GM12878 (cell line): ENCODE measurements around the gene STK11. TPM values are rescaled to one million over a fixed set of nuclear protein-coding genes. Genes with fewer than 3 reads are reported as not detected.

Experiments
- ATAC-seq: fragments of 200-7000 bp; cut with Tn5 transposase; 3 replicates; pipeline ENCODE4 v1.9.1; 2020; ENCODE audit warnings: mild to moderate bottlenecking, moderate library complexity
- BruUV-seq: library from RNA; stranded (reverse); fragments of 400-500 nt; replicated peaks from 2 replicates; lab custom pipeline; 2021; lab: Mats Ljungman, UMichigan
- CTCF ChIA-PET: fragments of 300-600 bp; sonication (Branson Sonifier 250); formaldehyde crosslinking; extraction: SDS; loops from one replicate; lab custom pipeline; 2021; ENCODE audit warnings: inconsistent platforms; lab: Yijun Ruan, JAX
- POLR2A ChIA-PET: fragments of 350-600 bp; formaldehyde crosslinking; extraction: SDS; loops from one replicate; lab custom pipeline; 2021; ENCODE audit warnings: inconsistent platforms; lab: Charles Lee
- RAD21 ChIA-PET: fragments of 300-600 bp; sonication (Branson Sonifier 250); formaldehyde crosslinking; loops from one replicate; lab custom pipeline; 2023; ENCODE audit warnings: antibody characterized with exemption; ENCODE audit not compliant: unreplicated experiment; lab: Charles Lee
- SMC1A ChIA-PET: fragments of 300-600 bp; sonication (Branson Sonifier 250); formaldehyde crosslinking; loops from one replicate; lab custom pipeline; 2023; ENCODE audit not compliant: unreplicated experiment, uncharacterized antibody; lab: Charles Lee
- DNase-seq: peaks from one replicate; pipeline ENCODE4 v3.0.0-alpha.2; 2011; ENCODE audit warnings: low read depth, low spot score
- FAIRE-seq: peaks from 3 replicates; lab custom pipeline; 2011; peaks lifted over from hg19 to GRCh38; lab: Jason Lieb, UNC
- H2AFZ ChIP-seq: 2 replicates; pipeline ENCODE4 v1.6.0; 2011; ENCODE audit warnings: low read depth, low read length, control low read depth; ENCODE audit not compliant: control insufficient read depth
- H3K27ac ChIP-seq: 2 replicates; pipeline ENCODE4 v1.5.1; 2011; ENCODE audit warnings: control low read depth; ENCODE audit not compliant: control insufficient read depth, insufficient read depth
- H3K27me3 ChIP-seq, 2 experiments: replicated peaks in 1 of 2; 2 replicates each; pipeline versions ENCODE4 v1.6.0 to v1.6.1; 2011; ENCODE audit warnings: low read length in 1 of 2; ENCODE audit not compliant: control insufficient read depth in 2 of 2, insufficient read depth in 2 of 2
- H3K36me3 ChIP-seq, 2 experiments: 2 replicates each; pipeline ENCODE4 v1.5.1; 2011; ENCODE audit warnings: low read length in 1 of 2; ENCODE audit not compliant: control insufficient read depth in 2 of 2, insufficient read depth in 2 of 2
- H3K4me1 ChIP-seq: 2 replicates; pipeline ENCODE4 v1.6.1; 2011; ENCODE audit warnings: mild to moderate bottlenecking, low read length, moderate library complexity, mixed read lengths; ENCODE audit not compliant: control insufficient read depth, insufficient read depth
- H3K4me2 ChIP-seq: 2 replicates; pipeline ENCODE4 v1.6.0; 2011; ENCODE audit warnings: control low read depth; ENCODE audit not compliant: control insufficient read depth, insufficient read depth
- H3K4me3 ChIP-seq: fragments of 200-600 bp; sonication (generic); 2 replicates; pipeline ENCODE4 v1.5.1; 2016
- H3K79me2 ChIP-seq: 2 replicates; pipeline ENCODE4 v1.6.0; 2011; ENCODE audit warnings: low read length; ENCODE audit not compliant: control insufficient read depth, insufficient read depth
- H3K9ac ChIP-seq: 2 replicates; pipeline ENCODE4 v1.8.0; 2011; ENCODE audit warnings: low read length, control low read depth, mixed read lengths; ENCODE audit not compliant: control insufficient read depth, insufficient read depth
- H3K9me3 ChIP-seq: replicated peaks from 3 replicates; pipeline ENCODE4 v1.5.1; 2011; ENCODE audit warnings: mild to moderate bottlenecking, low read length; ENCODE audit not compliant: control insufficient read depth, insufficient read depth
- H4K20me1 ChIP-seq: 2 replicates; pipeline ENCODE4 v1.6.0; 2011; ENCODE audit not compliant: control insufficient read depth, insufficient read depth
- BACH1 ChIP-seq: fragments of 450-650 bp; IDR thresholded peaks from 2 replicates; pipeline ENCODE4 v1.6.1; 2017; ENCODE audit warnings: mild to moderate bottlenecking, borderline replicate concordance
- CHD1 ChIP-seq: IDR thresholded peaks from 2 replicates; pipeline ENCODE4 v1.6.1; 2012; ENCODE audit warnings: low read depth, low read length, improper control_type of control experiment
- LARP7 ChIP-seq: fragments of 450-650 bp; IDR thresholded peaks from 2 replicates; pipeline ENCODE4 v1.6.1; 2017; ENCODE audit warnings: mild to moderate bottlenecking
- MLLT1 ChIP-seq: fragments of 450-650 bp; IDR thresholded peaks from 2 replicates; pipeline ENCODE4 v1.6.1; 2016; ENCODE audit warnings: mild to moderate bottlenecking
- MTA3 ChIP-seq: IDR thresholded peaks from 2 replicates; pipeline ENCODE4 v1.6.1; 2012; ENCODE audit warnings: low read length, inconsistent platforms, borderline replicate concordance
- MXI1 ChIP-seq: fragments of 150-350 bp; IDR thresholded peaks from 2 replicates; pipeline ENCODE4 v1.6.1; 2011; ENCODE audit warnings: low read depth, mild to moderate bottlenecking, inconsistent platforms, low read length, improper control_type of control experiment
- NR2F1 ChIP-seq: fragments of 450-650 bp; conservative IDR thresholded peaks from 2 replicates; pipeline ENCODE4 v1.6.1; 2017; ENCODE audit warnings: mild to moderate bottlenecking
- POU2F2 ChIP-seq: IDR thresholded peaks from 3 replicates; pipeline ENCODE4 v1.6.1; 2011; ENCODE audit warnings: low read depth, mild to moderate bottlenecking, low read length, borderline replicate concordance
- REST ChIP-seq: IDR thresholded peaks from 2 replicates; pipeline ENCODE4 v1.6.1; 2012; ENCODE audit warnings: mild to moderate bottlenecking, low read depth, low read length
- SUZ12 ChIP-seq: fragments of 200-600 bp; sonication (generic); IDR thresholded peaks from one replicate; pipeline ENCODE4 v1.6.1; 2018; ENCODE audit warnings: antibody characterized with exemption, mild to moderate bottlenecking; ENCODE audit not compliant: unreplicated experiment
- TARDBP ChIP-seq: IDR thresholded peaks from 2 replicates; pipeline ENCODE4 v1.6.1; 2016; ENCODE audit warnings: borderline replicate concordance
- TCF3 ChIP-seq: IDR thresholded peaks from 2 replicates; pipeline ENCODE4 v1.6.1; 2012; ENCODE audit warnings: low read depth, mild to moderate bottlenecking, low read length, borderline replicate concordance; ENCODE audit not compliant: insufficient read depth
- WGBS: methylation state at CpG from one replicate; pipeline ENCODE4 v1.1.6; 2016; ENCODE audit warnings: low lambda C conversion rate; ENCODE audit not compliant: insufficient replicate concordance, insufficient coverage; ENCODE audit errors: missing lambda C conversion rate; 5-methylcytosine and 5-hydroxymethylcytosine counted together
- in situ Hi-C: fragments of 300-500 bp; cut with MboI; formaldehyde crosslinking; loops from 9 replicates; pipeline ENCODE4 v1.14.3; 2018; ENCODE audit warnings: mixed read lengths
- intact Hi-C: fragments of 100-400 bp; cut with micrococcal nuclease; formaldehyde crosslinking; loops from one replicate; pipeline ENCODE4 v1.14.2; 2022; ENCODE audit not compliant: unreplicated experiment
- polyA plus RNA-seq, 11 experiments: library from polyadenylated mRNA; depleted of rRNA in 4 of 11; unstranded in 6 of 11; stranded (reverse) in 5 of 11; fragments of >200 nt; fragmentation: Nextera tagmentation in 4 of 11; fragmentation: Illumina TruSeq in 1 of 11; extraction: Ambion mirVana in 4 of 11; extraction: Trizol in 1 of 11; gene quantifications; 1 replicate in 1 of 11; 2 replicates in 10 of 11; pipeline versions ENCODE4 v1.2.1 to v1.2.3, GENCODE V29; 2011 to 2016; ENCODE audit warnings: inconsistent platforms in 2 of 11, missing spikeins in 2 of 11, low read depth in 1 of 11
- total RNA-seq, 4 experiments: library from RNA; depleted of rRNA in 3 of 4; stranded (reverse); fragments of >200 nt in 3 of 4; fragmentation: Illumina TruSeq in 1 of 4; extraction: Trizol in 1 of 4; gene quantifications; 2 replicates each; pipeline versions ENCODE4 v1.2.1 to v1.2.3, GENCODE V29; 2013 to 2021
- TF ChIP-seq, protein P1 (sequence below): fragments of 450-650 bp; IDR thresholded peaks from 2 replicates; pipeline ENCODE4 v1.6.1; 2016; ENCODE audit warnings: mild to moderate bottlenecking, moderate library complexity, borderline replicate concordance

Gene STK11
- total and polyA plus RNA-seq, 10 of the 15 experiments (the other 5 are each of a cell fraction or from before 2014, with no cell fraction given): 0.33 to 71.0 (median 23.8) TPM

DNA sequence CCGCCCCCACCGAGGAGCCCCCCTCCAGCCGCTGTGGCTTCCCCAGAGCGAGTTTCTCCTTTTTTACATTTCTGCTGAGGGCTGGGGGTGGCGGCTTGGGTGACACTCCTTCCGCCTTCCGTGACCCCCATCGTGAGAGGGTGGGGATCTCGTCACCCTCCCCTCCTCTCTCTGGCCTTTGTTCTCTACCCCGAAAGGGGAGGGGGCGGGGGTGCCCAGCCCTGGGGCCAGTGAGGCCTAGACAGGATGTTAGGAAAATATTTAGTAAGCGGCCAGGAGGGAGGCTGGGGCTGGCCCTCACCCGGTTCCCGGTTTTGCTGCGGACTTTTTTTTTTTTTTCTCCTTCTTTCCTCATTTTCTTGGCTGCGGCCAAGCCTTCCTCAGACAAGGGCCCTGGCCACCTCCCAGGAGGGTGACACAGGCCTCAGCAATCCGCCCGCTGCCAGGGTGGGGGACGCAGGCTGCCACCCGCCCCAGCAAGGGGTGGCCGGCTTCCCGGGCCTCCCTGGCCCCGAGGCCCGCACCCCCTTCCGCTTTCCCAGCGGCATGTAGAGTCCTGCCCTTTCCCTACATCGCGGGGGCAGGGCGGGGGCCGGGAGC is 46.7 kb downstream of the STK11 start:
- no TSS peak for BruUV-seq
- H3K4me1 ChIP-seq: peaks cover 10% of the 10 kb centered on the region
- H3K27me3 ChIP-seq: no peaks in the 10 kb centered on the region
- ChIA-PET POLR2A (interaction anchor here (1.0 to 2.9 kb wide), 8 partner anchors 8 to 19 kb away, joined by 3 to 29 read pairs (median 10); partner anchors contain the start of gene CIRBP), RAD21 (interaction anchor here (1.2 to 2.9 kb wide), 4 partner anchors 8 to 17 kb away, joined by 4 to 47 read pairs (median 11); partner anchors contain the start of gene CIRBP), SMC1A (interaction anchor here (1.2 to 1.9 kb wide), 3 partner anchors 8 to 14 kb away, joined by 4 to 14 read pairs (median 6); no protein-coding TSS in a partner anchor), CTCF (interaction anchor here (1.1 to 2.3 kb wide), 5 partner anchors 8 to 16 kb away, joined by 3 to 26 read pairs (median 11); partner anchors contain the start of gene CIRBP)
- DNase-seq: no peak
- in situ Hi-C loops: no loop called here
- WGBS: under 1% methylated on average over 20 of the region's 30 CpGs
- no peak overlapping the region for H2AFZ ChIP-seq
- FAIRE-seq: no peak
- peaks cover 55% of the 10 kb centered on the region for H3K79me2 ChIP-seq
- H3K9ac ChIP-seq: peak overlapping the region; percentile 86
- H3K4me2 ChIP-seq: peak overlapping the region; percentile 53
- intact Hi-C loops: no loop called here
- H3K9me3 ChIP-seq: no peaks in the 10 kb centered on the region
- ATAC-seq: peak; percentile 15
- H3K36me3 ChIP-seq: peaks cover 14 to 29% of the 10 kb centered on the region in 2 experiments; a peak in 3 of 4 replicates
- peak overlapping the region; percentile 72 for H3K27ac ChIP-seq
- peak overlapping the region; percentile 91 for H3K4me3 ChIP-seq
- no peaks in the 10 kb centered on the region for H4K20me1 ChIP-seq
- TF ChIP-seq, protein P1, sequence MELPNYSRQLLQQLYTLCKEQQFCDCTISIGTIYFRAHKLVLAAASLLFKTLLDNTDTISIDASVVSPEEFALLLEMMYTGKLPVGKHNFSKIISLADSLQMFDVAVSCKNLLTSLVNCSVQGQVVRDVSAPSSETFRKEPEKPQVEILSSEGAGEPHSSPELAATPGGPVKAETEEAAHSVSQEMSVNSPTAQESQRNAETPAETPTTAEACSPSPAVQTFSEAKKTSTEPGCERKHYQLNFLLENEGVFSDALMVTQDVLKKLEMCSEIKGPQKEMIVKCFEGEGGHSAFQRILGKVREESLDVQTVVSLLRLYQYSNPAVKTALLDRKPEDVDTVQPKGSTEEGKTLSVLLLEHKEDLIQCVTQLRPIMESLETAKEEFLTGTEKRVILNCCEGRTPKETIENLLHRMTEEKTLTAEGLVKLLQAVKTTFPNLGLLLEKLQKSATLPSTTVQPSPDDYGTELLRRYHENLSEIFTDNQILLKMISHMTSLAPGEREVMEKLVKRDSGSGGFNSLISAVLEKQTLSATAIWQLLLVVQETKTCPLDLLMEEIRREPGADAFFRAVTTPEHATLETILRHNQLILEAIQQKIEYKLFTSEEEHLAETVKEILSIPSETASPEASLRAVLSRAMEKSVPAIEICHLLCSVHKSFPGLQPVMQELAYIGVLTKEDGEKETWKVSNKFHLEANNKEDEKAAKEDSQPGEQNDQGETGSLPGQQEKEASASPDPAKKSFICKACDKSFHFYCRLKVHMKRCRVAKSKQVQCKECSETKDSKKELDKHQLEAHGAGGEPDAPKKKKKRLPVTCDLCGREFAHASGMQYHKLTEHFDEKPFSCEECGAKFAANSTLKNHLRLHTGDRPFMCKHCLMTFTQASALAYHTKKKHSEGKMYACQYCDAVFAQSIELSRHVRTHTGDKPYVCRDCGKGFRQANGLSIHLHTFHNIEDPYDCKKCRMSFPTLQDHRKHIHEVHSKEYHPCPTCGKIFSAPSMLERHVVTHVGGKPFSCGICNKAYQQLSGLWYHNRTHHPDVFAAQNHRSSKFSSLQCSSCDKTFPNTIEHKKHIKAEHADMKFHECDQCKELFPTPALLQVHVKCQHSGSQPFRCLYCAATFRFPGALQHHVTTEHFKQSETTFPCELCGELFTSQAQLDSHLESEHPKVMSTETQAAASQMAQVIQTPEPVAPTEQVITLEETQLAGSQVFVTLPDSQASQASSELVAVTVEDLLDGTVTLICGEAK: no peak
- TF ChIP-seq TCF3 (no peak), POU2F2 (no peak), LARP7 (no peak), TARDBP (no peak), NR2F1 (0 out of 2 replicates have a peak, but pooled peaks have one; percentile 29), BACH1 (no peak), REST (no peak), MTA3 (no peak), SUZ12 (no peak), CHD1 (no peak), MLLT1 (no peak; the same call in 1 of the 2 replicates), MXI1 (no peak)
